Activated T-cell treated with anti-CD3 and anti-CD28 coated beads for 48 hours (primary cell): ENCODE measurements around the gene GDNF.
"Not testable (repeated sequence)": the region's sequence is repeated elsewhere in the genome, so short reads cannot be mapped to it uniquely, and the experiment has no call there.

Experiments used
- DNase-seq: peaks from one replicate; pipeline ENCODE4 v3.0.0-alpha.2; 2020; ENCODE audit warnings: low read depth

The GDNF gene, protein sequence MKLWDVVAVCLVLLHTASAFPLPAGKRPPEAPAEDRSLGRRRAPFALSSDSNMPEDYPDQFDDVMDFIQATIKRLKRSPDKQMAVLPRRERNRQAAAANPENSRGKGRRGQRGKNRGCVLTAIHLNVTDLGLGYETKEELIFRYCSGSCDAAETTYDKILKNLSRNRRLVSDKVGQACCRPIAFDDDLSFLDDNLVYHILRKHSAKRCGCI

GRCh38 chr5:37839407-37840052, at the start of gene GDNF:
GDNF (minus strand) TSS chr5:37840041; CDS start chr5:37834796, 5,245 bp downstream.
- no peak for DNase-seq

GRCh38 chr5:37888476-37888875, 48.6 kb upstream of the GDNF start:
- no peak for DNase-seq

DNA sequence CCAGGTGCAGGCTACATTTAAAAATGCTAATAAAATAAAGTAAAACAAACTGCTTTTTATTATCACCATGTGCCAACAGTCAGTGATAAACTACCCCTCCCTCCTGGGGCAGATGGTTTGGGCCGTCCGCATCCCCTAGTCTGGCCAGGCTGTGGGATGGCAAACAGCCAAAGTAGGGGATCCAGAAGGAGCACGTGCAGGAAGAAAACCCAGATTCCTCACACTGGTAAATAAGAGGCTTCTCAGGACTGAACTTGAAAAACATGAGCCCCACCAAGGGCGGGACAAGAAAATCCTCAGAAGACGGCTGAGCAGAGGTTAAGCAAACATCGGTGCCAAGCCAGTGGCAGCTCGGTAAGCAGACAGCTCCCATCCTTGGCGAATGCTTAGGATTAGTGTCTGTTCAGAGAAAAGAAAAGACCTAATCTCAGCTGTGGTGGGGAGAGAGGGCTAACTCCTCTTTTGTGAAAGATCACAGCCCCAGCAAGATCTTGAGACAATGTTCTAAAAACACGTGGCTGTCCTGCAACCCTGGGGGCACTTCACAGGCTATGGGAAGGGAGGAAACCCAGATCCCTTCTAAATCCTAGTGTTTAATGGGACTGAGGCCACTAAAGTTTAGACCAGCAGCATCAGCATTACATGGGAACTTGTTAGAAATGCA, 46.5 kb upstream of the GDNF start:
- DNase-seq, result no peak

- no peak for DNase-seq
These were observed 42.8 kb upstream of the GDNF start for GRCh38 chr5:37882636-37883035.

GRCh38 chr5:37881359-37881758, 41.5 kb upstream of the GDNF start:
- no peak for DNase-seq

DNA sequence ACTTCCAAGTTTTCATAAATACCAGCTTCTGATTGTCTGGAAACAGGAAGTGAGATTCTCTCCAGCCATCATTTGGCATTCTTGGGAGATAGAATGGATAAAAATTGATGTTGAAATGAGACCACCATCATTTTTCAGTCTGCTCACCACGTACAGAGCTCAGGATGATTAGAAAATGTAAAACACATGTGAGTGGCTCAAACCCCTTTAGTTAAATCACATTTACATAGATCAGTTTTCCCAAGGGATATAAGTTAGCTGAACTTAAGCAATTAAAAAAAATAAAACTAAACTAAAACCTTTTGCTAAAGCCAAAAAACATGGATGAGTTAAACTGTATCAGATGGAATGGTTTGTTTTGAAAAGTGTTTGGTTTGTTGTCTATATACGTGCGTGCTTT, 37.1 kb upstream of the GDNF start:
- DNase-seq, result no peak

- DNase-seq, result no peak
These were observed 36.4 kb upstream of the GDNF start for GRCh38 chr5:37876245-37876644.

- no peak for DNase-seq
These were observed 35.4 kb upstream of the GDNF start for GRCh38 chr5:37875051-37875787.

DNA sequence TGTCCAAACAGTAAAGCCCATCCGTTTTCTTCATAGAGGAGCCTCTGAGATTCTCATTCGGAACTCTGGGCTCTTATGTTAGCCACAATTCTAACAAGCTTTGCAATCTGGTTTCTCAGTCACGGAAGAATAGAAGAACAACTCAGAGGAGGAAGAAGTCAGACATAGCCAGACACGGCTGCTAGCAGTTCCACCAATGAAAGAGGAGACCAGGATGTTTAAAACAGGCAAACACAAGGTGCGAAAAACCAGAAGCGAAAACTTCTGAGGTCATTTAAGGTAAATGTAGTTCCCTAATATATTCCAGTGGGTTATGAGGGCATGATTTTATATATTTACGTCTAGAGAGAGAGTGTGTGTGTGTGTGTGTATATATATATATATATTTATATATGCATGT, 34.1 kb upstream of the GDNF start:
- DNase-seq, result no peak

DNA sequence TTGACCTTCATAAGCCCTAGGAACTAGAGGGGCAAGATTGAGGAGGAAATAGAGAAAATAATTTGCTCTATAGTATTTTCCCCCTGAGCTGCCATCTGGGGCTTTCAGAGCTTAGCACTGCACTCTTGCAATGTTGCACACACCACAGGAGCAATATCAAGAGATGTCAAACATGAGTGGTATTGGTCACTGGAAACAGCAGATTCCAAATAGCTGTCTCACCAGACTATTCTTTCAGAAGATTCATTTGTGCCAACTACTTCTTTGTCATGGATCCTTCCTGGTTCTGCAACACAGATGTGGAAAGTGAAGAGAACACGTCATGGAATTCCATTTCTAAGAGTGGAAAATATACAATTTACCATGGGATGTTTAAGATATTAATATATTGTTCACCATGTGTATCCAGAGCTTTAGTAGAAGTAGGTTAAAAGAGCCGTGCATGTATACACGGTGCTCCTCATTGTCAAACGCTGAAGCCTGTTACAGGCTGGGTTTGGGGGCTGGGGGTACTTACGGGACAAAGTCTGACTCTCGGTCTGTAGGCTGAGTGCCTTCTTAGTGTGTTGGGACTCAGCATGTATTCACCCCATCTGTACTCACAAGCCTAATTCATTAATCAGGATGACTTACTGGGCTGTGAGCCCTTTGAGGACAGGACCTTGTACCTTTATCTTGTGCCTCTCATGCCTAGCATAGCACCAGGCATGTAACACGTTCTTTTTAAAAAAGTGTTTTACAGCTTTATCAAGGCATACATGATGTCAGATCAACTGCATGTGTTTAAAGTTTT, 31.4 kb upstream of the GDNF start:
- no peak for DNase-seq

- DNase-seq, result no peak
These were observed 29.4 kb upstream of the GDNF start for GRCh38 chr5:37869216-37869615.

DNA sequence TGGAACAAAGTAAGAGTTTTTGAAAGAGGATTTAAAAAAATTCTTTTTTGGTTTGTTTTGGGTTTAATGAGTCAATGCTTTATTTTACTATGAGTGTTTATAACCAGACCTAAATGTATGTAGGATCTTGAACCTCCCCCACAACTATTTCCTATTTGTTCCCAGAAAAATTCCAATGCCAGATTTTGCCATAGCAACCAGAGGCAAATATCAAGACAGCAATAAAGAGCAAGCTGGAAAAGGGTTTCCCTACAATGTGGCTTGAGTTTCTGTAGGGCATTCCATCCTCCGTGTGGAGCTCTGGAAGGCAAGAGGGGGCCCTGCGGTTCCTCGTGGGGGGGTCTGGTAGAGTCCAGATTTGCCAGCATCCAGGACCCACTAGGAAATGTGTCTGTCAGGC, 27.8 kb upstream of the GDNF start:
- DNase-seq, result no peak

DNA sequence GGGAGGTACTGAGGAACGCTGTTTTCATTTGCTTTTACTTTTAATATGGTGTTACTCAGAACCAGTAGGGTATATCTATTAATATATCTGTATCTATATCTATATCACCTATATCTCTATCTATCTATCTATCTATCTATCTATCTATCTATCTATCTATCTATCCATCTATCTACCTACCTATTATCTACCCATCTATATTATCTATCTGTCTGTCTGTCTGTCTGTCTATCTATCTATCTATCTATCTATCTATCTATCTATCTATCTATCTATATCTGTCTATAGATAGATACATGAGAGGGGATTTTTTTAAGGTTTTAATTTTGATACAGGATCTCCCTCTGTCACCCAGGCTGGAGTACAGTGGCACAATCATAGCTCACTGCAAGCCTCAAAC, 23.1 kb upstream of the GDNF start:
- not testable (repeated sequence) for DNase-seq

GRCh38 chr5:37860206-37860605, 20.4 kb upstream of the GDNF start:
- DNase-seq, result no peak

DNA sequence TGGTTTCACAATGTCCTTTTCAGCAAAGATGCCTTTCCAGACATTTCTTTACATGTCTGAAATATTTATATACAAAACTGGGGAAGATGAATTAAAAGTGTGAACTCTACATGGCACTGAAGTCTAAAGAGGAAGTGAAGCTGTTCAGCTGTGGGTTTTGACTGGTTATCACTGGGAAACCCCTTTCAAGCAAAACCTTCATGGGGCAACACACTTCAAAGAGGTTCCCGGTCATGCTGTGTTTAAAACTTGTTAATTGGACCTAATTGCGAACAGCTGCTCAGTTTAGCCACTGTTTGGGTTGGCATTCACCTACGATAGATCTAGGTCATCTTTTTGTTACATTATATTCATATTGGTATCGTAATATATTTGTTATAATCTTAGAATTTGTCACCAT, 20.0 kb upstream of the GDNF start:
- no peak for DNase-seq

GRCh38 chr5:37858250-37858649, 18.4 kb upstream of the GDNF start:
- no peak for DNase-seq

DNA sequence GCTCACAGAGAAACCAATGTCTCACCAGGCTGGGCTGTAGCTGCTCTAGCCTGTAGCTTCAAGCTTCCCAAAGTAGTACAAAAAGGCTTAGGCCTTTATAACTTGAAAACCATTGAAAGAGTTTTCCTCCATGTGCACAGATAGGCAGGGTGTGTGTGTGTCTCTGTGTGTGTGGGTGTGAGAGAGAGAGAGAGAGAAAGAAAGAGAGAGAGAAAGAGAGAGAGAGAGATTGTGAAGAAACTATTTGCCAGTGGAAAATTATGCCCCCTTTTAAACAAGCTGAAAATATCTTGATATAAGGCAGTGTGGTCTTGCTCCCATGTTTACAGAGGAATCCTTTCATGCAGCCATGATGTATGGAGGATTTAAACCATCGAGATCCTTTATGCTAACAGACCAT, 17.9 kb upstream of the GDNF start:
- DNase-seq, result no peak

- no peak for DNase-seq
These were observed 15.6 kb upstream of the GDNF start for GRCh38 chr5:37855438-37855837.

GRCh38 chr5:37851305-37851704, 11.5 kb upstream of the GDNF start:
- DNase-seq, result no peak

GRCh38 chr5:37850226-37850865, 10.5 kb upstream of the GDNF start:
- no peak for DNase-seq

- no peak for DNase-seq
These were observed 9.8 kb upstream of the GDNF start for GRCh38 chr5:37849641-37850040.
